Activated naive CD8-positive, alpha-beta T cell treated with anti-CD3 and anti-CD28 coated beads, Interleukin-2, amount 50 U/mL, for 24 hours (primary cell): ENCODE results near the gene OR5K4.

Source experiments
- ATAC-seq: fragments of 150-1000 bp; cut with Tn5 transposase; one replicate; pipeline ENCODE4 v1.10.0; 2021
- DNase-seq: peaks from one replicate; pipeline ENCODE4 v3.0.0; 2021
- H3K27ac Mint-ChIP-seq: one replicate; pipeline ENCODE4 v1.8.0; 2021; ENCODE audit warnings: mild to moderate bottlenecking, mixed read lengths
- H3K27me3 Mint-ChIP-seq: one replicate; pipeline ENCODE4 v1.8.0; 2021; ENCODE audit warnings: mixed read lengths
- H3K36me3 Mint-ChIP-seq: one replicate; pipeline ENCODE4 v1.8.0; 2021; ENCODE audit warnings: low read depth, mixed read lengths
- H3K4me1 Mint-ChIP-seq: one replicate; pipeline ENCODE4 v1.8.0; 2021; ENCODE audit warnings: mixed read lengths
- H3K4me3 Mint-ChIP-seq: one replicate; pipeline ENCODE4 v1.8.0; 2021; ENCODE audit warnings: mild to moderate bottlenecking, moderate library complexity, mixed read lengths
- H3K9me3 Mint-ChIP-seq: one replicate; pipeline ENCODE4 v1.8.0; 2021; ENCODE audit warnings: mixed read lengths

The OR5K4 gene, protein sequence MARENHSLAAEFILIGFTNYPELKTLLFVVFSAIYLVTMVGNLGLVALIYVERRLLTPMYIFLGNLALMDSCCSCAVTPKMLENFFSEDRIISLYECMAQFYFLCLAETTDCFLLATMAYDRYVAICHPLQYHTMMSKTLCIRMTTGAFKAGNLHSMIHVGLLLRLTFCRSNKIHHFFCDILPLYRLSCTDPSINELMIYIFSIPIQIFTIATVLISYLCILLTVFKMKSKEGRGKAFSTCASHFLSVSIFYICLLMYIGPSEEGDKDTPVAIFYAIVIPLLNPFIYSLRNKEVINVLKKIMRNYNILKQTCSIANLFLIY

DNA sequence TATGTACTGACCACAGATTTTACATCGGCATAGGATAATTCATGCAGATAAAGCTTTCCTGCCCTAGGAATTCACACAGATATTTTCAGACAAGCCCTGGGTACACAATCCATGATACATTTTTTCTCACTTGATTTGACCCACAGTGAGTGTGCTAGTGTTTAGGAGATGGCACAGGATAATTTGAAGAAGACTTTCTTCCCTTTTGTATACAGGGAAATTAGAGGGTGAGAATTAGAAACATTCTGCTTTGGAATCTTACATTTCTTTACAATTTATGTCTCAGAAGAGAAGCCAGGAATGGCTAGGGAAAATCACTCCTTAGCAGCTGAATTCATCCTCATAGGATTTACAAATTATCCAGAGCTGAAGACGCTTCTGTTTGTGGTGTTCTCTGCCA is at the start of gene OR5K4:
Gene OR5K4, plus strand, starts transcription at position 301 of the 400 bp plus-strand sequence. Its CDS starts 0 bp downstream, at position 301.
- no peaks in the 10 kb centered on the region for H3K4me1 Mint-ChIP-seq
- DNase-seq (no peak), ATAC-seq (no peak)
- peaks cover 4% of the 10 kb centered on the region for H3K27me3 Mint-ChIP-seq
- no peak within 1 kb of the TSS for H3K4me3 Mint-ChIP-seq
- H3K36me3 Mint-ChIP-seq = no peaks in the 10 kb centered on the region
- peaks cover 7% of the 10 kb centered on the region for H3K9me3 Mint-ChIP-seq
- no peak within 1 kb of the TSS for H3K27ac Mint-ChIP-seq

DNA sequence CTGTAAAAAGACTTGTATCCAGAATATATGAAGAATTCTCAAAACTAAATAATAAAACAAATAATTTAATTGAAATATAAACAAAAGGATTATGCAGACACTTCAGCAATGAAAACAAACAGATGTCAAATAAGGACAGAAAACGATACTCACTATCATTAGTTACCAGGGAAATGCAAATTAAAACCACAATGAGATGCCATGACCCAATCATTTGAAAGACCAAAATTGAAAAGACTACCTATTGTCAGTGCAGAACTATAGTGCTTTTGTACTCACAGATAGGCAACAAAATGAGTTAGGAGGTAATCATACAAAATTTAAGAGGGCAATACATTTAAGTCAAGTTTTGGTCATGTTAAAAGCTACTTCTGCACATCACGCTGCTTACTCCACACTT is 31.6 kb upstream of the OR5K4 start:
- DNase-seq (no peak), ATAC-seq (no peak)
- H3K9me3 Mint-ChIP-seq = no peaks in the 10 kb centered on the region
- no peaks in the 10 kb centered on the region for H3K4me1 Mint-ChIP-seq
- H3K36me3 Mint-ChIP-seq = no peaks in the 10 kb centered on the region
- peaks cover 8% of the 10 kb centered on the region for H3K27me3 Mint-ChIP-seq
- H3K4me3 Mint-ChIP-seq = no peak overlapping the region
- no peak overlapping the region for H3K27ac Mint-ChIP-seq

DNA sequence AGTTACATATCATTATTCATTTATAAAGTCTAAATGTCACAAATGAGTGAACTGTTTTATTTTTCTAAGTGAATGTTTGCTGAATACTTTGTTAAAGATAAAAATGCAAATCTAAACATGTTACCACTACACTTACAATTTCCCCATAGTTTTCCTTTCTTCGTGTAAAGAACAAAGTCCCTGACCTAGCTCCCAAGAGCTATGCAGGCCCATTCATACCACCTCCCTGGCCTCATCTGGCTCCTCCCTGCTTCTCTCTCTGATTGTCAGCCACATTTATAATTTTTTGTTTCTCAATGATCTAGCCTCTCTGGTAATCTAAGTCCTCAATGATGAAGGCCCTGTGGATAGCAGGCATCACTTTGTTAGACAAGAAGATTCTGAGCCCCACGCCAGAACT is 31.0 kb upstream of the OR5K4 start:
- Mint-ChIP-seq H3K4me3 (no peak overlapping the region), H3K4me1 (no peaks in the 10 kb centered on the region), H3K9me3 (no peaks in the 10 kb centered on the region), H3K36me3 (no peaks in the 10 kb centered on the region), H3K27ac (no peak overlapping the region), H3K27me3 (peaks cover 9% of the 10 kb centered on the region)
- ATAC-seq (no peak), DNase-seq (no peak)

DNA sequence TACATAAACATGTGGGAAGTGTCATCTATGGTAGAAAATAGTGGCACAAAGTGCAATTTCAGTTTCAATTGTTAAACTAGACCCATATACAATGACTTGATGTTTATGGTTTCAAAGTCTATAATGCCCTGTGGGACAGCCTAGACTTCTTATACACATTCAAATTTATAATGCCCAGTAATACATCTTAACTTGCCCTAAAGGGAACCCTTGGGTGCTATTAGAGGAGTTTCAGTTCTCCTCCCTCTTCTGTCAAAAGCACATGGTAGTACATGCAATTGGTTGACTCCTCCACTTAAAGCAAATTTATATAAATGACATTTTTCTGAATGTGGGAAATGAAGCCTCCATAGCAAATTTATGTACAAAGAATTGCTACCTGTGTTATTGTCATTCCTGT is 30.2 kb upstream of the OR5K4 start:
- ATAC-seq (no peak), DNase-seq (no peak)
- H3K27ac Mint-ChIP-seq = no peak overlapping the region
- no peaks in the 10 kb centered on the region for H3K36me3 Mint-ChIP-seq
- H3K4me3 Mint-ChIP-seq = no peak overlapping the region
- peaks cover 12% of the 10 kb centered on the region for H3K27me3 Mint-ChIP-seq
- H3K4me1 Mint-ChIP-seq = no peaks in the 10 kb centered on the region
- H3K9me3 Mint-ChIP-seq = no peaks in the 10 kb centered on the region

DNA sequence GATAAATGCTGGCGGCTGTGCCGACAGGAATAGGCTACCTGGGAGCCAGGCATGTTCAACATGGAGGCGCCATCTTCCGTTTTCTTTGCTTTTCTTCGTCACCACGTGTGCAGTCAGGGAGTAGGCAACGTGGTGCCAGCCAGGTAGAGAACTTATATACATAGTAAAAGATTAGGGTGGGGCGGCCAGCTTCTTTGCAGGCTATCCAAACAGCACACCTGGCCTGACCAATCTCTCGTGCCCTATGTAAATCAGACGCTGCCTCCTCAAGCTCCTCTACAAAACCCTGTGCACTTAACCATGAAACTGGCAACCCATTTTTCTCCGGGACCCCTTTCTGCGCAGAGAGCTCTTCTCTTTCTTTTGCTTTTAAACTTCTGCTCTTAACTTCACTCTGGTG is 28.6 kb upstream of the OR5K4 start:
- Mint-ChIP-seq H3K9me3 (no peaks in the 10 kb centered on the region), H3K4me1 (no peaks in the 10 kb centered on the region), H3K36me3 (no peaks in the 10 kb centered on the region), H3K4me3 (no peak overlapping the region), H3K27me3 (peaks cover 14% of the 10 kb centered on the region), H3K27ac (no peak overlapping the region)
- DNase-seq (no peak), ATAC-seq (no peak)

DNA sequence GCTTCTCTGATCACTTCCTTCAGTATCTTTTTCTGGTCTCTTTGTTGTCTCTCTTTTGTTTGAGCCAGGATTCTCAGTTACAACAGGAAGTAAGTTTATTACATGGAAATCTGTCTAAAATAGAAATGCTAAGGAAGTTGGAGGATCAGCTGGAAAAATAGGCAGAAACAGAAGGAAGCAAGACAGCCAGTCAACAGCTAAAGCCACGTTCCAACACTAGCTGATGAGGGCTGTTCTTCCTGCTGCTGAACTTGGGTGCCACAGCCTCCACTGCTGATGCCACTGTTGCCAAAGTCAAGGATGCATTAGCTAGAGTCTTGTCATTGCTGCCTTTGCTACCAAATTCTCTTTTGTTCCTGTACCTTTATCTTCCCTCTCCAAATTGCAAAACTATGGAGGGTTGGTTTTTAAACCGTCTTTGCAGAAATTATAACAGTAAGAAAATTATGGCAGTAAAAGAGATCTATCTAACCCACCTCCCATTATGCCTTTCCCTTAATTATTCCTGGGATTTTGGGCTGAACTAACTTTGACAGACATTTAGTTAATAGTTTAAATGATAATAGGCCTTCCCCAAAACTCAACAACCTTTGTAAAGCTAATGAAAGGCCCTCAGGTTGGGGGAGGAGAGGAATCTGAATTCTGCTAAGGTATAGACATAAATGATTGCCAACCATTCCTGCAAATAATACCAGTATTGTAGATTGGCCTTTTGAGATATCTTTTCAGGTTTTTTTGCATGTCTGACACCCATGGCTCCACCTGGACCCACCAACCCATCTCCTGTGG is 27.4 kb upstream of the OR5K4 start:
- H3K27ac Mint-ChIP-seq = no peak overlapping the region
- ATAC-seq = no peak

DNA sequence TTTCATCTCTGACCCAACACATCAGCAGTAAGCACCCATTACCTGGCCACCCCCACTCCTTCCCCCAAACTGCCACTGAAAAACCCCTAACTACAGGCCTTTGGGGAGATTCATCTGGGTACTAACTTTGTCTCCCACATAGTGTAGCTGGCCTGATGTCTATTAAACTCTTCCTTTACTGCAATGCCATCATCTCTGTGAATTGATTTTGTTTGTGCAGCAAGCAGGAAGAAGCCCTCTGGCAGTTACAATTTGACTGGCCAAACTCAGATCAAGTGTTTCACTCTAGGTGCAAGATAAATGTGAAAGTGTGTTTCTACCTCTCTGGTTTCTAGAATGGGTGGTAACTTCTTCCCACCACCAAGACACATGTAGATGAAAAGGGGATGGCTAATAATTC is 26.7 kb upstream of the OR5K4 start:
- no peak overlapping the region for H3K27ac Mint-ChIP-seq
- no peak for DNase-seq
- peaks cover 16% of the 10 kb centered on the region for H3K27me3 Mint-ChIP-seq
- no peaks in the 10 kb centered on the region for H3K4me1 Mint-ChIP-seq
- H3K9me3 Mint-ChIP-seq = no peaks in the 10 kb centered on the region
- H3K36me3 Mint-ChIP-seq = no peaks in the 10 kb centered on the region
- ATAC-seq = no peak
- no peak overlapping the region for H3K4me3 Mint-ChIP-seq

More for the DNA sequence above, 27.4 kb upstream of the OR5K4 start:
- Mint-ChIP-seq H3K9me3 (no peaks in the 10 kb centered on the region), H3K36me3 (no peaks in the 10 kb centered on the region), H3K4me1 (no peaks in the 10 kb centered on the region), H3K4me3 (no peak overlapping the region), H3K27me3 (peaks cover 14% of the 10 kb centered on the region)
- no peak for DNase-seq

DNA sequence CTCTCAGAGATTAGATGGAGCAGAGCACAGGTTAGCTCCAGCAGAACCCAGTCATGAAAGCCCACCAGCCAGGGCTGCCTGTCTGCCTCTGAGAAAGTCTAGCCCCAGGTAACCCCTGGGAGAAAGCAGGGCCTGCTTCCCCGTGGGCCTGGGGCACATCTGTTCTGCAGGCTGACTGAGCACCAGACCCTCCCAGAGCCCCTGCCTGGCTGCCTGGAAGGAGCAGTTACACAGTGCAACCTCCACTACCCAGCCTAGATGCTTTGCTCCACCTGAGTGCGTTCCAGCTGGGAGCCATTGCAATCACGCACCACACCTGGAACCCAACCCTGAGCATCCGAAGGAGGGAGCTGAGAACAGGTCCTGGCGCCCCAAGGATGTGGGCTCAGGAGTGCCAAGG is 24.7 kb upstream of the OR5K4 start:
- Mint-ChIP-seq H3K4me3 (no peak overlapping the region), H3K27me3 (peaks cover 16% of the 10 kb centered on the region), H3K9me3 (no peaks in the 10 kb centered on the region), H3K4me1 (no peaks in the 10 kb centered on the region), H3K36me3 (no peaks in the 10 kb centered on the region), H3K27ac (no peak overlapping the region)
- DNase-seq (no peak), ATAC-seq (no peak)

DNA sequence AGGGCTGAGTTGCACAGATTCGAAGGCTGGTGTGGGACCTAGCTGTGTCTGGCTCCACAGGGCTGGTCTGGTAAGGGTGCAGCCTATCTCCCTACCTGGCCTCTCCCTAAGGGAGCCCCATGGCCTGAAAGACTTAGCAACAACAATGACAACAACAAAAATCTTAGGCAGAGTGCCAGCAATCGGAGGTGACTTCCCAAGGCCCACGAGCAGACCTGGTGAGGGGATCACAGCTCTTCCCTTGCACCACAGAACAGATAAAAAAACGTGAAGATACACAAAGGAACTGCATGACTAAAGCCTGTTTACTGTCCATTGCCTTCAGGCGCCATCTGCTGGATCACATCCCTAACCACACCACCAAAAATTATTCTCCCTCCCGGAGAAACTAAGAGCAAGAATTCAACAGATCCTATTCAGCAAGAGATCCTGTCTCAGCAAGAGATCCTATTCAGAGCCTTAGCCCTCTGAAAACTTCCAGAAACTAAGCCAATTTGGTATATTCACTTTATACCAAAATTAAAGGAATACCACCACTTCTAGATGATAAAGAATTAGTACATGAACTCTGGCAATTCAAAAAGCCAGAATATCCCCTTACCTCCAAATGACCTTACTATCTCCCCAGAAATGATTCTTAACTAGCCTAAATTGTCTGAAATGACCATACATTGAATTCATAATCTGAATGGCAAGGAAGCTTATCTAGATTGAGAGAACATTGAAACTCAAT is 24.1 kb upstream of the OR5K4 start:
- Mint-ChIP-seq H3K4me3 (no peak overlapping the region), H3K27me3 (peaks cover 16% of the 10 kb centered on the region), H3K36me3 (no peaks in the 10 kb centered on the region), H3K27ac (no peak overlapping the region), H3K4me1 (no peaks in the 10 kb centered on the region), H3K9me3 (no peaks in the 10 kb centered on the region)
- ATAC-seq (no peak), DNase-seq (peak; percentile 33)

DNA sequence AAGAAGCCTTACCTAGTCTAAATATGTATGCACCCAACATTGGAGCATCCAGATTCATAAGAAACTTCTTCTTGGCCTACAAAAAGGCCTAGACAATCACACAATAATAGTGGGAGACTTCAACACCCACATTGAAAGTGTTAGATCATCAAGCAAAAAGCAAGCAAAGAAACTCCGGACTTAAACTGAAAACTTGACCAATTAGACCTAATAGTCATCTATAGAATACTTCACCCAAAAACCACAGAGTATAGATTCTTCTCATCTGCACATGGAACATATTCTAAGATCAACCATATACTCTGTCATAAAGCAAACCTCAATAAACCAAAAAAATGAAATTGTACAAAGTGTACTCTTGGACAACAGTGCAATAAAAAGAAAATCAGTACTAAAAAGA is 22.3 kb upstream of the OR5K4 start:
- H3K9me3 Mint-ChIP-seq = no peaks in the 10 kb centered on the region
- peaks cover 11% of the 10 kb centered on the region for H3K27me3 Mint-ChIP-seq
- ATAC-seq = no peak
- no peaks in the 10 kb centered on the region for H3K4me1 Mint-ChIP-seq
- H3K27ac Mint-ChIP-seq = no peak overlapping the region
- no peak for DNase-seq
- no peaks in the 10 kb centered on the region for H3K36me3 Mint-ChIP-seq
- H3K4me3 Mint-ChIP-seq = no peak overlapping the region

DNA sequence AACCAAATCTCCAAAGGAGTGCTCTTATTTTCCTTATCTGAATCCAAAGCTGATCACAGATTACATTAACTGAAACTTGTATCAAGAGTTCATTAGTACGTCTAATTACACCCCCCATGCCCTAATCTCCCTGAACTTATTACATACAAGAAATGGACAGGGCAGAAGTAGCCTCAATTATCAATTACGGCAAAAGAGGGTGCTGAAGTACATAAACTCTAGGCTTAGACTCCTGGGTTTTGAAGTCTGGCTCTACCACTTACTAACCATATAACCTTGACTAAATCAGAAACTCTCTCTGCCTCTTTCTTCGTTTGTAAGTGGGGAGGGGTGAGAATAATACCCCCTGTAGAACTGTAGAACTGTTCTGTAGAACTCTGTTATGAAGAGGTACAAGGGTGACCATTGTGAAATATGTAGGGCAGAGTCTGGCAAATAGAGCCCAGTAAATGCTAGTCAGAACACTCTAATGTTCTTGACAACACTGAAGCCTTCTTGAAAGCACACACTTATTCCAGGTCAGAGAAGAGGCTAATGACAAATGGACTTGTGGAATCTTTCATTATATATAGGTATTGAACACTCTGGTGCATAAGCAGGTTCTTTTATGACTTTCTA is 19.6 kb upstream of the OR5K4 start:
- no peaks in the 10 kb centered on the region for H3K36me3 Mint-ChIP-seq
- H3K4me1 Mint-ChIP-seq = no peaks in the 10 kb centered on the region
- ATAC-seq (peak; percentile 43), DNase-seq (no peak)
- no peaks in the 10 kb centered on the region for H3K9me3 Mint-ChIP-seq
- no peak overlapping the region for H3K4me3 Mint-ChIP-seq
- peaks cover 8% of the 10 kb centered on the region for H3K27me3 Mint-ChIP-seq
- H3K27ac Mint-ChIP-seq = no peak overlapping the region

DNA sequence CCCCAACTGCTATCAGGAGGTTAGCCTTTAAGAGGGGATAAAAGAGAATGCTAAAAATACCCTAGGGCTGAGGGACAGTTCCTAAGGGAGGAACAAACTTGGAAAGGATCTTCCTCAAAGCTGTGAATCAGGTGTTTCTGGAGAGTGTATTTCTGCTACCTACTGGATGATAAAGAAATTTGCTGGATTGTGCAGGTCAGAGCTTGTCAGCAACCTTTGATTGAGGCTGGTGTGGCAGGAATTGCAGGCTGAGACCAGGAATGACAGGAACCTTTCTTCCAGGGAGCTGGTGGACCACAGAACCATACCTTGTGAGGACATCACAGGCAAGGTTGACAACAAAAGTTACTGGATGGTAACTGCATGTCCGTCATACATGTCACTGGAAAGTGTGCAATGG is 14.6 kb upstream of the OR5K4 start:
- ATAC-seq (no peak), DNase-seq (no peak)
- H3K9me3 Mint-ChIP-seq = no peaks in the 10 kb centered on the region
- no peaks in the 10 kb centered on the region for H3K36me3 Mint-ChIP-seq
- no peak overlapping the region for H3K27ac Mint-ChIP-seq
- H3K4me1 Mint-ChIP-seq = no peaks in the 10 kb centered on the region
- H3K27me3 Mint-ChIP-seq = peaks cover 4% of the 10 kb centered on the region
- H3K4me3 Mint-ChIP-seq = no peak overlapping the region

DNA sequence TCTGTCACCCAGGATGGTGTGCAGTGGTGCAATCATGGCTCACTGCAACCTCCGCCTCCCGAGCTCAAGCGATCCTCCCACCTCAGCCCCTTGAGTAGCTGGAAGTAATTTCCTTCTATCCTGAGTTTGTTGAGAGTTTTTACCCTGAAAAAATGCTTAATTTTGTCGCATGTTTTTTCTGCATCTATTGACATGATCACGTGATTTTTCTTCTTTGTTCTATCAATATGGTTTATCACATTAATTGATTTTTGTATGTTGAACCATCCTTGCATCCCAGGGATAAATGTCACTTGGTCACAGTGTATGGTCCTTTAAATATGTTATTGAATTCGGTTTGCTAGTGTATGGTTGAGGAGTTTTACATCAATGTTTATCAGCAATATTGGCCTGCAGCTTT is 11.9 kb upstream of the OR5K4 start:
- ATAC-seq (no peak), DNase-seq (no peak)
- Mint-ChIP-seq H3K4me3 (no peak overlapping the region), H3K36me3 (no peaks in the 10 kb centered on the region), H3K4me1 (no peaks in the 10 kb centered on the region), H3K27ac (no peak overlapping the region), H3K9me3 (no peaks in the 10 kb centered on the region), H3K27me3 (peaks cover 7% of the 10 kb centered on the region)

DNA sequence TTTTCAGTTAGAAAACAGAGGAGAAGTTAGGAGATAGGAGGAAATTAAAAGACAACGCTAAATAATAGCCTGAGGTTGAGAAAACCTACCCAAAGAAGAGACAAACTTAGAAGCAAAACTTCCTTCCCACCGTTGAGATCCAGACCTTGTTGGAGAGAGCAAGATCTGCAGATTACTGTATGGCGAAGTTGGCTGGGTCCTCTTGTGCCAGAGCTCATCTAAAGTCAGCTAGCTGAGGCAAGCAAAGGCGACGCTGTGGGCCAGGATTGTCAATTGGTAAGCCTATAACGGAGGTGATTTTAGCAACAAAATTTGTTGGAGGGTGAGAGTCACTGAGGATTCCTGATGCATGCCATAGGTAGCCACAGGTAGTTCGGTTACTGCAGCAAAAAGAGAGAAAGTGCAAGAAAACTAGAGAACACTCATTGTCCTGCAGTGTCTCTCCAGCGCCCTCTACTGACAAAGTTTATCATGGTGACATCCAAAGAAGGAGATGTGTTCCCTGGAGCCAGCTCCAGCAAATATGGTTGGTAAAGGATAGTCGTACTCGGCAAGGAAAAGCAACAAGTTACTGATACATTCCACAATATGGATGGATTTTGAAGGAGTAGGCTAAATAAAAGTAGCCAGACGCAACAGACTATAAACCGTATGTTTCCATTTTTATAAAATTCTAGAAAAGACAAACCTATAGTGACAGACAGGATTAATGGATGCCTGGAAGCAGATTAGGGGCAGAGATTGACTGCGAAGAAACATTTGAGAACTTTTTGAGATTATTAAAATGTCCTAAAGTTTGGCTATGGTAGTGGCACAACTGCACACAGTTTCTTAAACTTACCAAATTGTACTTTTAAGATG is 9.8 kb upstream of the OR5K4 start:
- no peaks in the 10 kb centered on the region for H3K36me3 Mint-ChIP-seq
- peak; percentile 33 for DNase-seq
- no peak overlapping the region for H3K27ac Mint-ChIP-seq
- no peak overlapping the region for H3K4me3 Mint-ChIP-seq
- peaks cover 5% of the 10 kb centered on the region for H3K27me3 Mint-ChIP-seq
- no peak for ATAC-seq
- no peaks in the 10 kb centered on the region for H3K4me1 Mint-ChIP-seq
- H3K9me3 Mint-ChIP-seq = no peaks in the 10 kb centered on the region
